Measurements from ENCODE around the gene MMP14.

- TF ChIP-seq CTCF (IDR thresholded peaks at IDR 0.05; ENCODE audit: control extremely low read depth in 1 of 3, insufficient read depth in 1 of 3, low read depth in 1 of 3, low read length in 3 of 3) = no peak
- no peak for TF ChIP-seq RAD21 (IDR thresholded peaks at IDR 0.05 in 1 of 2, conservative IDR thresholded peaks at IDR 0.05 in 1 of 2; ENCODE audit: low read depth in 2 of 2, low read length in 2 of 2)
- TF ChIP-seq CHD2 (IDR thresholded peaks at IDR 0.05; ENCODE audit: low read length) = no peak
- TF ChIP-seq JUN (IDR thresholded peaks at IDR 0.05; ENCODE audit: low read depth, low read length) = no peak
- TF ChIP-seq NRF1 (IDR thresholded peaks at IDR 0.05; ENCODE audit: low read depth, low read length) = no peak
- no peak for TF ChIP-seq POLR2AphosphoS5 (IDR thresholded peaks at IDR 0.05; ENCODE audit: low read depth, low read length)
- no peak for TF ChIP-seq RFX5 (IDR thresholded peaks at IDR 0.05; ENCODE audit: borderline replicate concordance, low read depth, low read length)
- no peak for TF ChIP-seq POLR2A (IDR thresholded peaks at IDR 0.05; ENCODE audit: control extremely low read depth in 1 of 2, low read depth in 2 of 2, low read length in 2 of 2)
- TF ChIP-seq CBX8 (IDR thresholded peaks at IDR 0.05; ENCODE audit: borderline replicate concordance, low read depth, low read length) = no peak
- TF ChIP-seq BACH1 (IDR thresholded peaks at IDR 0.05; ENCODE audit: low read length) = no peak
- TF ChIP-seq KDM1A (IDR thresholded peaks at IDR 0.05; ENCODE audit: borderline replicate concordance, low read length) = no peak
- no peak for TF ChIP-seq E2F6 (IDR thresholded peaks at IDR 0.05)
- no peak for TF ChIP-seq TAF1 (IDR thresholded peaks at IDR 0.05; ENCODE audit: low read depth, low read length)
Measured at GRCh38 chr14:22887990-22888378, 51.6 kb downstream of the MMP14 start.

All from H1 (cell line).